Activated CD4-positive, alpha-beta T cell treated with anti-CD3 and anti-CD28 coated beads, Interleukin-2, amount 50 U/mL, for 16 hours (primary cell): Measurements from ENCODE around the gene C6orf118.

ENCODE experiments used
- DNase-seq: peaks from one replicate; pipeline ENCODE4 v3.0.0-alpha.2; 2020

Gene C6orf118

DNA sequence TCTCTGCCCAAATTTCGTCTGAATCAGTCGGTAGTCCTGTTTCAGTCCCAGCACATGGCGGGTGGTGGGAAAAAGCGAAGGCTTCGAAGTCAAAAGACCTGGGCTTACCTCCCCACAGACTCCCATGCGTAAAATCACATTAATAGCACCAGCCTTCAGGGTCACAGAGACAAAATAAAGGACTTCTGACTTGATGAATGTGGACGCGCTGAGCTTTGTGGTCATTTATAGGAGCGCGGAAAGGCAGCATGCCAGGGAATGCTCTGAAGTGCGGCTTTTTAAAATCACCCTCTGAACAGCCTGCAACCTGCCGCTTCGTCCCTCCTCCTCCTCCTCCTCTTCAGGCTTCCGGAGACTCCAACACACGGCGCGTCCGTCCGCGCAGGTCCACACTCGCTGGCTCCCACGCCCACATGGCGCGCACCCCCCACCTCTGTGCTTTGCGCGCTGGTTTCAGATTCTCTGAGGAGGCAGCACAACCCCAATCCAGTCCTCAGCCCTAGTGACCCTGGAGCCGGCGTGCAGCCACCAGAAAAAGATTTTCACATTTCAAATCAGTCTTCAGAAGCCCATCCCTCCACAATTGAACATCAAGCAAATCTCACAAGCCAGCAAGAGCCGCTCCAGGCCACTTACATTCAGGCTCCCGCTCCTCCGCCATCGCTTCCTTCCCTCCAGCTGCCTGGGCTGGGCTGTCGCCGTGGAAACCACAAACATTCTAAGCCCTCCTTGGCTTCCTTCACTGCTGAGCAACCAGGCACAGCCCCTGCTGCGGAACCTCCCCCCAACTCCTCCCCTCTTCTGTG lies at the start of gene C6orf118:
C6orf118 (minus strand) TSS at position 680 of the 806 bp plus-strand sequence; CDS start at position 661, 19 bp downstream.
- DNase-seq: no peak

DNA sequence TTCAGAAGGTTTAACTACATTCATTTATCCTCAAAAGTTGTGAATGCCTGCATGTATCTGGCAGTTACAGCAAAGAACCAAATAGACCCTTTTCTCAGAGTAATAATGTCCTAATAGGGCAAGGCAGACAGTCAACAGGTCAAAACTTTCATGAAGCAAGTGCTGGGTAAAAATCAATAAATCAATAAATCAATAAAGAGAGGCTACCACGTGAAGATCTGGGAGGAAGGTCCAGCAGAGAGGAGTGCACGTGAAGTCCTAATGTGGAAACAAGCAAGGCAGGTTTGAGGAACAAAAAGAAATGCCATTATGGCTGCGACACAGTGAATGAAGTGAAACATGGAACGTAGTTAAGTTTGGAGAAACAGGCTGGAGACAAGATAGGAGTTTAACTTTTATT lies 36.3 kb upstream of the C6orf118 start:
- DNase-seq: no peak

DNA sequence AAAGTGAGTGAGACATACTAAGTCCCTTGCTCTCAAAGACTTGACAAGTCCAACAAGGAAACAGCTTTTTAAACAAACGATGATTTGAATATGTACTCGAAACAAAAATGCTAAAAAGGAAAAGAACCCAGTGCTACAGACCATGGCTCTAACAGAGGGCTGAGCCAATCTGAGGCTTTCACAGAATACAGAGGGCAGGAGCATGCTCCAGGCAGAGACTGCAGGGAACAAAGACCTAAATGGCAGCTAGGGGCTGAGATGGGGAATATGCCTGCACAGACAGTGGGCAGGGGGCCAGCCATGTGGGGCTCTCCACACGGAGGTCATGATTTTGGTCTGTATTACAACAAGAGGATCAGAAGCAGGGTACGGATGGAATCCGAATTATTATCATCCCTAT lies 31.1 kb upstream of the C6orf118 start:
- no peak for DNase-seq

DNA sequence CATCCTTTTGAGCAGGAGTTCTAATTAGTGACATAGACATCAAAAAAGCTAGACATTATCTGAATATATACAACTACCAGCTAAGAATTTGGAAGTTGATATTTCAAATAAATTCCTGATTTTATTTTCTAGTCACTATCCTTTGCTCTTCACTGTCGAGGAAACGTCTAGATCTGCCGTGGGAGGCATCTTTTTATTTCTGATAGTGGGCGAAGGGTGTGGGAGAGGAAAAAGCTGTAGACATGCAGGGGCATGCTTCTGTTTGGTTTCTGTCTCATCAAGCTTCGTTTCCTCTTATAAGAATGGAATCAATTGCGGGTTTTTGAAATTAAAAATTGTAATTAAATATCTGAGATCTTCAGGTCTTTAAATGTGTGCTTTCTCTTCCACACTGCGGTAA lies 16.2 kb upstream of the C6orf118 start:
- no peak for DNase-seq

DNA sequence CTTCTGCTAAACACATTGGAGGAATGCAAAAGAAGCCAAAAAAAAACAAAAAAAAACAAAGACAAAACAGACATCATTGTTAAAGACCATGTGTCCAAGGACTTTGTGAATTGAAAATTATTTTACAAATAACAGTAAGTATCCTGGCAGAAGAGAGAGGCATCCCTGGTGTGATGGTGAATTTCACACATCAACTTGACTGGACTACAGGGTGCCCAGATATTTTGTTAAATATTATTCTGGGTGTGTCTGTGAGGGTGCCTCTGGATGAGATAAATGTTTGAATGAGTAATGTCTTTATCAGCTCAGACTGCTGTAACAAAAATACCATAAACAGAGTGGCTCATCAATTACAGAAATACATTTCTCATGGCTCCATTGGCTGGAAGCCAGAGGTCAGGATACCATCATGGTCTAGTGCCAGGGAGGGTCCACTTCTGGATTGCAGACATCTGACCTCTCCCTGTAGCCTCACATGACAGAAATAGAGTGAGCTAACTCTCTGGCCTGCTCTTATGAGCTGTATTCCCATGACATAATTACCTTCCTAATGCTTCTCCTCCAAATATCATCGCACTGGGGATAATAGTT lies 12.2 kb upstream of the C6orf118 start:
- DNase-seq: no peak

DNA sequence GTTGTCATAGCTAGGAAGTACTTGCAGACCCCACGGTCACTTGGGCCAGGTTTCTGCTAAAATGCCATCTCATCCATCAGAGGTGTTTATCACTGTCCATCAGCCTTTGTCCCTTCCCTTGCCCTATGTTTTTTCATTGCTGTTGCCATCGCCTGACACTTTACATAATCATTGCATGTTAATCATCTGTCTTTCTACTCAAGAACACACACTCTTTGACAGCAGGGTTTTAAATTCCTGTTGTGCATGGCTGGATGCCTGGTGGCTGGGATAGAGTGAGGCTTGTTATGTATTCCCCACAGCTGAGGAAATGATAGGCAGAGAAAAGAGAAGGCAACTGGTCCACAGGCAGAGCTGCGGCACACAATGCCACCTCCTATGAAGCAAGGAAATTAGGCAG lies 11.7 kb upstream of the C6orf118 start:
- DNase-seq: no peak

DNA sequence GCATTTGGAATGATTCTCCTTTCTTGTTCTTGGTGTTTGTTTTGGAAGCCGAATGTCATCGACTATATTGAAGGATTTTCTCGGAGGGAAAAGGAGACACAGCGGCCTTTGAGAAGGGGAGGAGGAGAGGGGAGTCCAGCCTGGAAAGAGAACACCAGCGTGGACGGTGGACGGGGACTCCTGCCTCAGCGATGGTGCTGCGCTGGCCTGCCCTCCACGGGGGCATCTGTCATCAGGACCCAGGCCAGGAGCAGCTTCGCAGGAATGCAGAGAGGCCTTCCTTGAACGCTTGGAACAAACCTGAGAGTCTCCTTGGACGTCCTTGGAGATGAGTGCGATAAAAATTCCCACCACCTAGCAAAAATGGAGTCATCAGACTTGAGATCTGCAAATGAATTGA lies 8.3 kb upstream of the C6orf118 start:
- DNase-seq: no peak

DNA sequence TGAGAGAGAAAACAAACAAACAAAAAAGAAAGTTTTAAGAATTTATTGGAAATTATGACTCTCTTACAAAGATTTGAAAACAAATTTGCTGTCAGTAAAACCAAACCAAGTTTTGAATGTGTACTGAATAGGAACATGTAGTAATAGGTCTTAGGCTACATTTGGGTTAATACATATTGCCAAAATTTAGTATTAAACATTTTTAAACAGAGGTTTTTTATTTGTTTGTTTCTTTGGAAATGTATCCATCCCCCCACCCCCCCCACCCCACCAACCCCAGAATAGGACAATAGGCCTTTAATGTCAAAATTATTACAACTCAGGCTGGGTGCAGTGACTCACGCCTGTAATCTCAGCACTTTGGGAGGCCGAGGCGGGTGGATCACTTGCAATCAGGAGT lies 2.5 kb downstream of the C6orf118 start:
- no peak for DNase-seq

DNA sequence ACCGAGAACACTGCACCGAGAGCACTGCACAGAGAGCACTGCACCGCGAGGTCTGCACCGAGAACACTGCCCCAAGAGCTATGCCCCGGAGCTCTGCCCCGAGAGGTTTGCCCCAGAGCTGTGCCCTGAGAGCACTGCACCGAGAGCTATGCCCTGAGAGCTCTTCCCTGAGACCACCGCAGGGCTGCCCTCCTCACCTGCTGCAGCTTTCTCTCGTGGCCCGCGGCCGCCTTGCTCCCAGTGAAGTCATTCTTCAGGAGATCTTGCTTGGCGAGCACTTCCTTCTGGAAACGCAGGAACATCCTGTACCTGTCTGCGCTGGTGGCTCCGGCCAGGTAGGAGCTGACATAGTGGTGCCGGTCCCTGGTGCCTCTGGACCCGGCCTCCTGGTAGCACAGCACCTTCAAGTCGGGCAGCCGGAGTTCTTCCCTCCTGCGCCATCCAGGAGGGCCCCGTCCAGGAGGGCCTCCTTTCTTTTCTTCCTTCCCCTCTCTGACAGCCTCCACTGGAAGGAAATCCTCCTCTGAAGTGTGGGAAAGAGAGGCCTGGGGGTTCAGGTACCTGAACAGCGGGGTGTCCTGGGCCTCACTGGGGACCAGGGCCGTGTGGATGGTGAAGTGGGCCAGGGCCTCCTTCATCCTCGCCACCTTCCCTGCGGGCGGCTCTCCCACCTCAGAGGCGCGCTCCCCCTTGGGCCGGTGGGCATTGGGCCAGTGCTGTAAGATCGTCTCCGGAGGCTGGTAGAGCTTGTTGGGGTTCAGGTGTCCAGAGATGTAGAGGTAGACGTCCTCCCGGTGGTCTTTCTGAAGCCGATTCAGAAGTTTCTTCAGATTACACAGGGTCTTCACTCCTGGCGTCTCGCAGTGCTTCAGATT lies 7.8 kb downstream of the C6orf118 start:
- no peak for DNase-seq

DNA sequence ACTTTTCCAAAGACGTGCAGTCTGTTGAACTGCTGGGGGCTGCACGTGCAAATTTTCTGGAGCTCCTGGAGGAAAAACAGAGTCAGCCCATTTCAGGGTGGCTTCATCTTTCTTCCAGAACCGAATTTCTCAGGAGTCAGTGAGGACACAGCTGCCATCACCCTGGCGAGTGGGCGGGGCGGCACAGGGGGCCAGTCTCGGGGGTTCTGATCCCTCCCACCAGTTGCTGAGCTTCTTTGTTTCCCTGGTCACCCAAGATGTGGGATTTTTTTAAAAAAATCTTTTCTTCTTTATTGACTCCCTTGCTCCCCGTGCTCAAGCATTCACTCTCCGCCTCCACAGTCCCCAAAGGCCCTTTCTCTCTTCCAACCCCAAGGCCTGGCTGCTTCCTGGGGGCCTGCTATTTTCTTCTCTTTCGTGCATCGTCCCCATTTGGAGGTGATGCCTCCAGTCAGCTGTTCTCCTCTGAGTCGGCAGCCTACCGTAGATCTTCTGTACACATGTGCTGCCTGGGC lies 8.9 kb downstream of the C6orf118 start:
- DNase-seq: no peak

DNA sequence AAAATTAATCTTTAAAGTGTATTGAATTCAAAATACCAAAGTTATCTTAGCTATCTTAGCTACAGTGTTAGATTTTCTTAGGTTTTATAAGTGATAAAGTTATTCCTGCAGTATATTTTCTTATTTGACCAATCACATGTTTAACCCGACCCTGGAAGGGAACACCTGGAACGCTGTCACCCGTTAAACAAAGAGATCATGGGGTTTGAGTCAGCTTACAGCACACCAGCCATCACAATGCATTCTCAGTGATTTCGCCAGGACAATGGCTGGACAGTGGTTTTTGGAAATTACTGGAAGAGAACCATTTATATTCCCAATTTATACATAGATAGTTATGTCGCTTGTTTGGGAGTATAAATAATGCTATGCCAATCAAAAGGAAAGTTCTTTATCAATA lies 10.5 kb downstream of the C6orf118 start:
- DNase-seq: no peak

DNA sequence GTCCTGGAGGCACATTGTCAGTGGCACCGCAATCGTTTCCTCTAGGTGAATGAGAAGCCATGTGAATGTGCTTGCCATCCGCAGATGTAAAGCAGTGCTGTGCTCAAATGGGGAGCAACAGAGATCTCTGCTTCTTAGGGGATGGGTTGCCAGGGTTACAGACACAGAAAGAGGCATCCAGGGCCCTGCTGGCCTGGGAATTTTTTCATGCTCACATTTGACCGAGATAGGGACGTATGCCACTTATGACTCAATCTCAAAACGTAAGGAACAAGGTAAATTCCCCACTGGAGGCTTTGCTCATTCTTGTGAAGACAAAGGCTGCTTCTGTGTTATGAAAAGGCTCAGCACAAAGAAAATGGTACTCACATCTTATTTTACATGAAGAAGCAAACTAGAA lies 11.0 kb downstream of the C6orf118 start:
- DNase-seq: no peak

DNA sequence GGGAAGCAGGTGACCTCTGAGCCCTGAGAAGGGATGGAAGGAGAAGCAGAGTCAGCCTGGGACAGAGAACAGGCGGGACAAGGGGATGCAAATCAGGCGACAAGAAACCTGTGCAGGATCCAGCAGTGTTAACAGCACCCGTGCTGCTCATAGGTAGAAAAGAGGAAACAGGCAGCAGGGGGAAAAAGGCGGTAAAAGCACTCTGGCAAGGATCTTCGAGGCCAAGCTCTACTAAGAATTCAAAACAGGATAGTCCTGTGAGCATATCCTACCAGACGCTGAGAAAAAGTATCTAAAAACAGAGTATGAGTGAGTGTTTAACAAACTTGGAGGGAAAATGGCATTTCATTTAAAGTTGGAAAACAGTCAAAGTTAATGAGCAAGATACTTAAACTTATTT lies 16.7 kb downstream of the C6orf118 start:
- no peak for DNase-seq

DNA sequence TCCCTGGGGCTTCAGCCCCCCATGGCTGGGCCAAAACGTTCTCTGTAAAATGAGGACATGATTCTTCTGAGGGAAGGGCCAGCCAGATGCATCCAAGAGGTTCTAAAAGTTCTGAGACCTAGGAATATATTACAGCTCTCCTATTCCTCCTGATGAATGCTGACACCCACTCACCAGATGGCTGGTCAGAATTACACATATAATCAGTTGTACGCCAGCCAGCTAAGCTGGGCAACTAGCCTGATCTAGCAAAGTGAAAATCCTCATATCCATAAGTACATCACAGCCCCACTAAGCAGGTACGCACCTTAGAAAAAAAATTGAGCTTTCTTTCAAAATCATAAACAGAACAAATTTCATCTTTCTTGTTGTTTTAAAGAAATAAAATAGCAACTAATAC lies 34.8 kb downstream of the C6orf118 start:
- no peak for DNase-seq

DNA sequence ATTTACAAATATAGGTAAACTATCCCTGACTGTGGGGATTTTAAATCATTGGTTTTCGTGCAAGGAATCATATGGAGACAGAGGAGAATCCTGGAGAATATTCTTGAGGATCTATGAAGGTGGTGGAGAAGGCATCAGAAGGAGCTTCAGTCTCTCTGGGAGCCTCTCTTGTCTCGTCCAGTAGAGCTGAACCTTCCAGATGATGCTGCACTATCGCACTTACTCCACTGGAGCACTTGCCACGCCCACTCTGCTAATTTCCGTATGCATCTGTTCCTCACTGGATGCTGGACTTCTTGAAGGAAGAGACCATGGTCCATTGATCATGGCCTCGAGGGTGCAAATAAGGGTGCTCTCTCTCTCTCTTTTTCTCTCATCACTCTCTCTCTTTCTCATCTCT lies 36.8 kb downstream of the C6orf118 start:
- no peak for DNase-seq

DNA sequence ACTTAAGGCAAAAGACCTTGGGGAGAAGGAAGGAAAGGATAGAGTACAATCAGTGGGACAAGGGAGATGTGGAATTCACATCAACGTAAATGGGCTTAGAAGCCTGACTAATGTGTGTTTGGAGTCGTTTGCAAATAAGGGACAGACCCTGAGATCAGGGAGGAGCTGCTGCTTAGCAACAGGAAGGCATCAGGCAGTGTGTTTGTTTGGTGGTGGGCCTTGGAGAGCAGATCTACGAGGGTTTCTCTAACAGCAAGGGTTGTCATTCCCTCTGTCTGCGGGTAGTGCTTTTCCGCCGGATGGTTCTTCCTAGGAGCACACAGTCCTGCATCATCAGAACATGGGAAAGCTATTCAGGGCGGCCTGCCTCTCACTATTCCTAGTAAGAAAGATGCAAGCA lies 40.4 kb downstream of the C6orf118 start:
- DNase-seq: no peak

DNA sequence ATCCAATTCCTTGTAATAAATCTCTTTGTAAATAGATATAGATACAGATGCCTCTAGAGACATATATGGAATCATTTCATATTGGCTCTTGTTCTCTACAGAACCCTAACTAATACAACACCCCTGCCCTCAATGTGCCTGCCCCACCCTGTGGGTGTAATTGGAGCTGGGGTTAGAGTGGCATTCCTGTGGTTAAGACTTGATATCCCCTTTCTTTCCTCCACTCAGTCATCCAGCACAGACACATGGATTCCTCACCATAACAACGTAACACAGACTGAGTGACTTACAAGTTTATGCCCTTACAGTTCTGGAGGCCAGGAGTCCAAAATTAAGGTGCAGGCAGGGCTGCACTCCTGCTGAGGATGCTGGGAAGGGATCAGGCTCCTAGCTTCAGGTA lies 42.8 kb downstream of the C6orf118 start:
- DNase-seq: no peak

DNA sequence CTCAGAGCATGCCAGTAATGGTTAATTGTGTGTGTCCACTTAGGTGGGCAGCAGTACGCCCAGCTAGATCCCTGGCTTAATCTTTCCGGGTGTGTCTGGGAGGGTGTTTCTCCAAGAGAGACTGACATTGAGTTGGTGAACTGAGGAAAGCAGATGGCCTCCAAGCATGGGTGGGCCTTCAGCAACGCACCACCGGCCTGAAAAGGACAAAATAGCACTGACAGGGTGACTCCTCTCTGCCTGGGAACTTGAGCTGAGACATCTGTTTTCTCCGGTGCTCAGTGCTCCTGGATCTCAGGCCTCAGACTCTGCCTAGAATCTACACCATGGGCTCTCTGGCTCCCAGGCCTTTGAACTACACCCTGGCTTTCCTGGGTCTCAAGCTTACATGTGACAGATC lies 43.2 kb downstream of the C6orf118 start:
- no peak for DNase-seq

DNA sequence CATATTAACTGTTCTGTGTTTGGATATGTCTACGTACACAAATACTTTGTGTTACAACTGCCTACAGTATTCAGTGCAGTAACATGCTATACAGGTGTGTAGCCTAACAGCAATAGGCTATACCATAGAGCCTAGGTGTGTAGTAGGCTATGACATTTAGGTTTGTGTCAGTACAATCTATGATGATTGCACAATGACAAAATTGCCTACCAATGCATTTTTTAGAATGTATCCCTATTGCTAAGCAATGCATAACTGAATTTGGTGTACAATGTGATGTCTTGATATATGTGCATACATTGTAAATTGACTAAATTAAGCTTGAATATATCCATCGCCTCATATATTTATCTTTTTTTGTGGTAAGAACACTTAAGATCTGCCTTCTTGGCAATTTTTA lies 48.9 kb downstream of the C6orf118 start:
- DNase-seq: no peak

DNA sequence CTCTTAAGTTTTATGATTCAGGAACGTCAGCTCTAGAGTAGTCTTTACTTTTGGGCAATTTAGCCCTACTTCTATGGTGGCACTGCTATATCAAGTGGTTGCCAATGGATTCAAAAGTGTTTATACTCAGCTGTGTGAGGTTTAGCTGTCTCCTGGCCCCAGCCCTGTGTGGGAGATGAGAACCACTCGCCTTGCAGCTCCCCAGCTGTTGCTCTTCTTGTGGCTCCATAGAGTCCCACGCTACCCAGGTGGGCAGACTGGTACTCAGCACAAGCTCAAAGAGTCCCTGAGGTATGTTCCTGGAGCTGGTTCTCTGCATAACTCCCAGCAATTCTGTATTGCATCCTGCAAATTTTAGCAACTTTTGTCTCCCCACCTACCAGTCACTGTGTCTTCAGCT lies 59.6 kb downstream of the C6orf118 start:
- no peak for DNase-seq

DNA sequence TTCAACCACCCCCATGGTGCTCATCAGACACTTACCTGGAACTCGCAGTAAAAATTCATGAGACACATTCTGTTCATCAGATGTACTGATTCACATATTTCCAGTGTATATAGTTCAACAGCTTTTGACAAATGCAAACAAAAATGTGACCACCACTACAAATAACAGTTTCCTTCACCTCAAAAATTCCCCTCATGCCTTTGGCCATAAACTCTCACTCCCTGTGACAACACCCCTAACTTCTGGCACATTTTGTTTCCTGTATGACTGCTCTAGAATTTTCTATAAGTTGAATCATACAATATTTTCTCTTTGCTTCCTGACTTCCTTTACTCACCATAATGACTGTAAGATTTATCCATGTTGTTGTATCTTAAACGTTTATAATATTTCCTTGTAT lies 63.7 kb downstream of the C6orf118 start:
- no peak for DNase-seq

DNA sequence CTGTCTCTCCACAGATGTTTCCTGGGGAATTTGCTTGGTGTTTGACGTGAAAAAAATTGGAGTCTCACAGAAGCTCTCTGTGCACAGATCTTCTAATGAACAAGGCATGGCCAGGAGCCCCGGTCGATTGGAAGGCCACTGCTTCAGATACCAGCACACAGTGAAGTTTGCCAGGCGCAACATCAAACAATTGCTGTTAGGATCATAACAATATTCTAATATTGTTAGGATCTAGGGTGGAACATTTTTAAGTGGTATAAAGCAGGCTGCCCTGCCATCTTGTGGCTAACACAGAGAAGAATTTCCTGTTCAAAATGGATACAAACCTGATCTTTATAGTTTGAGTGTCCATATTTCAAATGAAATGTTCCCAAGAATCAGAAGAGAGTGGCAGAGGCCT lies 64.1 kb downstream of the C6orf118 start:
- DNase-seq: no peak

DNA sequence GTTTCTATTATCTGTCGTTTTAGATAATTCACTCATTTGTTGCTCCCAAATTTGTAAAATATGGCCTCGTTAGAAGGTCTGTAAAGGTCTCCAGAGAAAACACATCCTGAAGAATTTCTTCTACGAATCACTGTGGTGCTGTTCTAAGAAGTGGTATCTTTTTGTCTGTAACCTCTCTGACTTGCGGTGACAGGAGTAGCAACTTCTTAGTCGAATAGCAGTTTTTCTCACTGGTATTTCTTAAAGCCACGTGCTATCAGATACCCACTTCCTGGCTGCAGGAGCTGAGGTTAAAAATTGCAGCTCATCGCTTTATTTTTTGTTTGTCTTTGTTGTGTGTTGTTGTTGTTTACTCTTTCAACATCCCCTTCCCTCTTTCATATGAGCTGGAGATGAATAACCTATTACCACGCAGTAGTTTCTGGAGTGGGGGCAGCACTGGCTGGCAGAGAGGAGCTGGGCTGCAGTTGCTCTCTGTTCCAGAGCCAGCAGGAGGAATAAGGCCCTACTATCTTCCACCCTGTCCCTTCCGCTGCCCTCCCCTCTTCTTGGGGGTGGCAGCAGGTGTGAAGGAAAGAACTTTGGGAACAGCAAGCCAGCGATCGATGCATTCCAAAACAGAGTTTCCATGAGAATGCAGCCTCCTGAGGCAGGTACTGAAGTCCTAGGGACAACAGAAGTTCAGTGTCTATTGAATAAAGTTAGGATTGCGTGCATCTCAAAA lies 64.7 kb downstream of the C6orf118 start:
- no peak for DNase-seq
